ENCODE results near the gene BSG. TPM values are rescaled to one million over a fixed set of nuclear protein-coding genes. Genes with fewer than 3 reads are reported as not detected.
A peak's percentile ranks its signal among the peaks of the same experiment; 100 is the strongest.

The BSG gene
- total and polyA plus RNA-seq, 9 of the 15 experiments (the other 6 are each of a cell fraction or from before 2014, with no cell fraction given) = 4.6 to 495 (median 187) TPM

- TF ChIP-seq IRF9 (tag; IDR thresholded peaks at IDR 0.05) (no peak), NFATC3 (IDR thresholded peaks at IDR 0.05) (no peak), RBM25 (IDR thresholded peaks at IDR 0.05; ENCODE audit: low read depth, low read length, severe bottlenecking) (no peak), C11orf30 (IDR thresholded peaks at IDR 0.05; ENCODE audit: low read depth) (no peak), NFE2 (IDR thresholded peaks at IDR 0.05; ENCODE audit: low read depth) (peak; percentile 55; the same call in 1 of the 2 replicates), SREBF1 (IDR thresholded peaks at IDR 0.05; ENCODE audit: borderline replicate concordance, low read depth, low read length) (no peak), TARDBP (IDR thresholded peaks at IDR 0.05) (no peak), CBX3 (IDR thresholded peaks at IDR 0.05; ENCODE audit: borderline replicate concordance in 1 of 2, low read length in 2 of 2) (0 out of 3 replicates have a peak, but pooled peaks of 1 of the 2 experiments have one; percentile 42), RBM22 (IDR thresholded peaks at IDR 0.05; ENCODE audit: low read depth, low read length, poor library complexity, severe bottlenecking) (no peak), CBX2 (IDR thresholded peaks at IDR 0.05; ENCODE audit: insufficient read depth, low read length, poor library complexity, severe bottlenecking) (no peak), BHLHE40 (IDR thresholded peaks at IDR 0.05; ENCODE audit: low read length) (no peak), PRMT5 (CRISPR knock-in tag; IDR thresholded peaks at IDR 0.05) (no peak), MGA (IDR thresholded peaks at IDR 0.05) (peak; percentile 76), TEAD2 (tag; IDR thresholded peaks at IDR 0.05) (no peak; the same call in 1 of the 2 replicates), LEF1 (IDR thresholded peaks at IDR 0.05) (no peak), ZSCAN29 (IDR thresholded peaks at IDR 0.05) (no peak; the same call in 1 of the 2 replicates)
Observed at GRCh38 chr19:570937-571565, 1.3 kb upstream of the BSG start (continued).
